Ishikawa (cell line): ENCODE results near the gene SLC17A8.

Experiments
- EP300 ChIP-seq: IDR thresholded peaks from 2 replicates; pipeline ENCODE4 v1.6.1; 2012; ENCODE audit warnings: borderline replicate concordance
- RAD21 ChIP-seq: IDR thresholded peaks from 2 replicates; pipeline ENCODE4 v1.6.1; 2012; ENCODE audit warnings: low read depth
- REST ChIP-seq: IDR thresholded peaks from 2 replicates; pipeline ENCODE4 v1.6.1; 2012; ENCODE audit warnings: low read depth, mild to moderate bottlenecking
- TAF1 ChIP-seq: IDR thresholded peaks from 2 replicates; pipeline ENCODE4 v1.6.1; 2012; ENCODE audit warnings: low read depth, mild to moderate bottlenecking
- TF ChIP-seq, protein P1 (sequence below): IDR thresholded peaks from 2 replicates; pipeline ENCODE4 v1.6.1; 2012

GRCh38 chr12:100346660-100347059, 10.2 kb upstream of the SLC17A8 start:
- TF ChIP-seq TAF1 (no peak), RAD21 (no peak), REST (no peak), EP300 (no peak)
- TF ChIP-seq, protein P1, sequence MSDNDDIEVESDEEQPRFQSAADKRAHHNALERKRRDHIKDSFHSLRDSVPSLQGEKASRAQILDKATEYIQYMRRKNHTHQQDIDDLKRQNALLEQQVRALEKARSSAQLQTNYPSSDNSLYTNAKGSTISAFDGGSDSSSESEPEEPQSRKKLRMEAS: no peak
